ENCODE data around the gene TSPAN2. TPM values are rescaled to one million over a fixed set of nuclear protein-coding genes. Genes with fewer than 3 reads are reported as not detected.

Gene TSPAN2
- 28.9 and 34.4 TPM in 2 replicates for polyA plus RNA-seq
- polyA minus RNA-seq = 32.6 and 40.3 TPM in 2 replicates

GRCh38 chr1:115089420-115090185 lies at the start of gene TSPAN2:
TSS of gene TSPAN2 (minus strand) at chr1:115089503. CDS start at chr1:115089432, 71 bp downstream.
- Histone ChIP-seq H3K36me3 (ENCODE audit: insufficient read depth, low read length) (no peaks in the 10 kb centered on the region), H3K27me3 (ENCODE audit: insufficient read depth, low read depth, low read length) (peaks cover 3% of the 10 kb centered on the region), H3K4me2 (ENCODE audit: low read length) (peak within 1 kb of the TSS; percentile 52), H3K9me3 (ENCODE audit: low read length) (no peaks in the 10 kb centered on the region), H2AFZ (ENCODE audit: low read depth, low read length) (peak within 1 kb of the TSS; percentile 37), H3K9ac (ENCODE audit: low read length) (peak within 1 kb of the TSS; percentile 79), H4K20me1 (ENCODE audit: insufficient read depth) (no peaks in the 10 kb centered on the region), H3K27ac (ENCODE audit: low read length) (peak within 1 kb of the TSS; percentile 53), H3F3A (ENCODE audit: insufficient read depth, low read length, poor library complexity, severe bottlenecking) (no peaks in the 10 kb centered on the region), H3K79me2 (replicated peaks; ENCODE audit: insufficient read depth, low read length) (no peaks in the 10 kb centered on the region), H3K9me2 (ENCODE audit: insufficient read depth, low read length) (no peaks in the 10 kb centered on the region), H3K4me3 (ENCODE audit: low read length) (peak within 1 kb of the TSS; percentile 82)
- TF ChIP-seq TAF1 (IDR thresholded peaks at IDR 0.05; ENCODE audit: low read depth) (no peak), MXI1 (conservative IDR thresholded peaks at IDR 0.05; ENCODE audit: poor library complexity, severe bottlenecking) (peak; percentile 21), EP300 (conservative IDR thresholded peaks at IDR 0.05; ENCODE audit: poor library complexity, severe bottlenecking) (no peak), POLR2AphosphoS5 (IDR thresholded peaks at IDR 0.05) (peak; percentile 39), SMC3 (conservative IDR thresholded peaks at IDR 0.05; ENCODE audit: poor library complexity) (no peak), RAD21 (conservative IDR thresholded peaks at IDR 0.05) (no peak)
- TF ChIP-seq, protein P1, sequence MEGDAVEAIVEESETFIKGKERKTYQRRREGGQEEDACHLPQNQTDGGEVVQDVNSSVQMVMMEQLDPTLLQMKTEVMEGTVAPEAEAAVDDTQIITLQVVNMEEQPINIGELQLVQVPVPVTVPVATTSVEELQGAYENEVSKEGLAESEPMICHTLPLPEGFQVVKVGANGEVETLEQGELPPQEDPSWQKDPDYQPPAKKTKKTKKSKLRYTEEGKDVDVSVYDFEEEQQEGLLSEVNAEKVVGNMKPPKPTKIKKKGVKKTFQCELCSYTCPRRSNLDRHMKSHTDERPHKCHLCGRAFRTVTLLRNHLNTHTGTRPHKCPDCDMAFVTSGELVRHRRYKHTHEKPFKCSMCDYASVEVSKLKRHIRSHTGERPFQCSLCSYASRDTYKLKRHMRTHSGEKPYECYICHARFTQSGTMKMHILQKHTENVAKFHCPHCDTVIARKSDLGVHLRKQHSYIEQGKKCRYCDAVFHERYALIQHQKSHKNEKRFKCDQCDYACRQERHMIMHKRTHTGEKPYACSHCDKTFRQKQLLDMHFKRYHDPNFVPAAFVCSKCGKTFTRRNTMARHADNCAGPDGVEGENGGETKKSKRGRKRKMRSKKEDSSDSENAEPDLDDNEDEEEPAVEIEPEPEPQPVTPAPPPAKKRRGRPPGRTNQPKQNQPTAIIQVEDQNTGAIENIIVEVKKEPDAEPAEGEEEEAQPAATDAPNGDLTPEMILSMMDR (IDR thresholded peaks at IDR 0.05; ENCODE audit: poor library complexity, severe bottlenecking) = no peak
- TF ChIP-seq, protein P2, sequence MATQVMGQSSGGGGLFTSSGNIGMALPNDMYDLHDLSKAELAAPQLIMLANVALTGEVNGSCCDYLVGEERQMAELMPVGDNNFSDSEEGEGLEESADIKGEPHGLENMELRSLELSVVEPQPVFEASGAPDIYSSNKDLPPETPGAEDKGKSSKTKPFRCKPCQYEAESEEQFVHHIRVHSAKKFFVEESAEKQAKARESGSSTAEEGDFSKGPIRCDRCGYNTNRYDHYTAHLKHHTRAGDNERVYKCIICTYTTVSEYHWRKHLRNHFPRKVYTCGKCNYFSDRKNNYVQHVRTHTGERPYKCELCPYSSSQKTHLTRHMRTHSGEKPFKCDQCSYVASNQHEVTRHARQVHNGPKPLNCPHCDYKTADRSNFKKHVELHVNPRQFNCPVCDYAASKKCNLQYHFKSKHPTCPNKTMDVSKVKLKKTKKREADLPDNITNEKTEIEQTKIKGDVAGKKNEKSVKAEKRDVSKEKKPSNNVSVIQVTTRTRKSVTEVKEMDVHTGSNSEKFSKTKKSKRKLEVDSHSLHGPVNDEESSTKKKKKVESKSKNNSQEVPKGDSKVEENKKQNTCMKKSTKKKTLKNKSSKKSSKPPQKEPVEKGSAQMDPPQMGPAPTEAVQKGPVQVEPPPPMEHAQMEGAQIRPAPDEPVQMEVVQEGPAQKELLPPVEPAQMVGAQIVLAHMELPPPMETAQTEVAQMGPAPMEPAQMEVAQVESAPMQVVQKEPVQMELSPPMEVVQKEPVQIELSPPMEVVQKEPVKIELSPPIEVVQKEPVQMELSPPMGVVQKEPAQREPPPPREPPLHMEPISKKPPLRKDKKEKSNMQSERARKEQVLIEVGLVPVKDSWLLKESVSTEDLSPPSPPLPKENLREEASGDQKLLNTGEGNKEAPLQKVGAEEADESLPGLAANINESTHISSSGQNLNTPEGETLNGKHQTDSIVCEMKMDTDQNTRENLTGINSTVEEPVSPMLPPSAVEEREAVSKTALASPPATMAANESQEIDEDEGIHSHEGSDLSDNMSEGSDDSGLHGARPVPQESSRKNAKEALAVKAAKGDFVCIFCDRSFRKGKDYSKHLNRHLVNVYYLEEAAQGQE (IDR thresholded peaks at IDR 0.05; ENCODE audit: borderline replicate concordance) = no peak

- H3K9ac ChIP-seq (ENCODE audit: low read length) = no peak overlapping the region
- H3K4me2 ChIP-seq (ENCODE audit: low read length) = no peak overlapping the region
- no peak overlapping the region for H3K27ac ChIP-seq (ENCODE audit: low read length)
- no peak for TF ChIP-seq EZH2 (IDR thresholded peaks at IDR 0.05; ENCODE audit: borderline replicate concordance, insufficient read depth, low read length, poor library complexity, severe bottlenecking)
- TF ChIP-seq RAD21 (conservative IDR thresholded peaks at IDR 0.05) = peak; percentile 85
- TF ChIP-seq, protein P1 (IDR thresholded peaks at IDR 0.05; ENCODE audit: poor library complexity, severe bottlenecking) = peak; percentile 83
- peak; percentile 86 for TF ChIP-seq SMC3 (conservative IDR thresholded peaks at IDR 0.05; ENCODE audit: poor library complexity)
- no peaks in the 10 kb centered on the region for H3F3A ChIP-seq (ENCODE audit: insufficient read depth, low read length, poor library complexity, severe bottlenecking)
- H2AFZ ChIP-seq (ENCODE audit: low read depth, low read length) = no peak overlapping the region
- H3K27me3 ChIP-seq (ENCODE audit: insufficient read depth, low read depth, low read length) = no peaks in the 10 kb centered on the region
- no peaks in the 10 kb centered on the region for H3K79me2 ChIP-seq (replicated peaks; ENCODE audit: insufficient read depth, low read length)
- H3K9me3 ChIP-seq (ENCODE audit: low read length) = no peaks in the 10 kb centered on the region
- no peaks in the 10 kb centered on the region for H3K36me3 ChIP-seq (ENCODE audit: insufficient read depth, low read length)
- no peaks in the 10 kb centered on the region for H4K20me1 ChIP-seq (ENCODE audit: insufficient read depth)
- no peak overlapping the region for H3K4me3 ChIP-seq (ENCODE audit: low read length)
- H3K9me2 ChIP-seq (ENCODE audit: insufficient read depth, low read length) = no peaks in the 10 kb centered on the region
Observed at GRCh38 chr1:115138973-115139372, 49.7 kb upstream of the TSPAN2 start.

All from neural cell (in vitro differentiated cells).